H1 (cell line): ENCODE measurements around the gene GDF9. TPM values are rescaled to one million over a fixed set of nuclear protein-coding genes. Genes with fewer than 3 reads are reported as not detected.

ENCODE experiments used
- CTCF ChIA-PET: fragments of 300-600 bp; sonication (Branson Sonifier 250); formaldehyde crosslinking; loops from one replicate; lab custom pipeline; 2021; ENCODE audit not compliant: partially characterized antibody; lab: Charles Lee
- POLR2A ChIA-PET: fragments of 300-600 bp; sonication (Branson Sonifier 250); formaldehyde crosslinking; loops from one replicate; lab custom pipeline; 2021; ENCODE audit warnings: inconsistent platforms; ENCODE audit not compliant: partially characterized antibody; lab: Charles Lee
- DNase-seq, 2 experiments: peaks; one replicate each; pipeline versions ENCODE4 v3.0.0 to v3.0.0-alpha.2; 2010 to 2022; ENCODE audit warnings: low spot score in 2 of 2, low read depth in 1 of 2, mixed read lengths in 1 of 2
- FAIRE-seq: peaks from 2 replicates; lab custom pipeline; 2011; peaks lifted over from hg19 to GRCh38; lab: Jason Lieb, UNC
- H2AFZ ChIP-seq: 2 replicates; pipeline ENCODE4 v1.8.1; 2012; ENCODE audit warnings: low read length, inconsistent platforms
- H2AK5ac ChIP-seq: 2 replicates; pipeline ENCODE4 v1.6.1; 2013; ENCODE audit warnings: low read depth, low read length
- H2BK120ac ChIP-seq: replicated peaks from 2 replicates; pipeline ENCODE3; 2013; ENCODE audit warnings: low read depth, low read length, inconsistent platforms
- H2BK12ac ChIP-seq: 2 replicates; pipeline ENCODE4 v1.6.1; 2013; ENCODE audit warnings: low read depth, low read length
- H2BK15ac ChIP-seq: 2 replicates; pipeline ENCODE4 v1.6.1; 2013; ENCODE audit warnings: low read length
- H2BK20ac ChIP-seq: 2 replicates; pipeline ENCODE4 v1.6.1; 2013; ENCODE audit warnings: low read length
- H2BK5ac ChIP-seq: 2 replicates; pipeline ENCODE4 v1.6.1; 2013; ENCODE audit warnings: low read depth, low read length
- H3K14ac ChIP-seq: 2 replicates; pipeline ENCODE4 v1.6.1; 2013; ENCODE audit warnings: inconsistent platforms; ENCODE audit not compliant: insufficient read length
- H3K18ac ChIP-seq: 2 replicates; pipeline ENCODE4 v1.6.1; 2013; ENCODE audit warnings: low read length; ENCODE audit errors: extremely low read depth
- H3K23ac ChIP-seq: 2 replicates; pipeline ENCODE4 v1.6.1; 2013; ENCODE audit warnings: inconsistent platforms; ENCODE audit not compliant: insufficient read length
- H3K23me2 ChIP-seq: 2 replicates; pipeline ENCODE4 v1.6.1; 2013; ENCODE audit warnings: low read depth, low read length
- H3K27ac ChIP-seq: 2 replicates; pipeline ENCODE4 v1.6.1; 2011; ENCODE audit warnings: low read depth, low read length, inconsistent platforms
- H3K27me3 ChIP-seq, 4 experiments: replicated peaks in 1 of 4; 1 replicate in 1 of 4; 2 replicates in 3 of 4; pipeline versions ENCODE4 v1.6.1 to v1.8.1; 2011 to 2013; ENCODE audit warnings: low read length in 3 of 4, mild to moderate bottlenecking in 3 of 4, inconsistent platforms in 2 of 4, mixed read lengths in 2 of 4, moderate library complexity in 1 of 4; ENCODE audit not compliant: control insufficient read depth in 3 of 4, insufficient read depth in 3 of 4; ENCODE audit errors: extremely low read depth in 1 of 4
- H3K36me3 ChIP-seq, 4 experiments: 2 replicates each; pipeline versions ENCODE4 v1.6.1 to v1.8.1; 2011 to 2013; ENCODE audit warnings: mild to moderate bottlenecking in 4 of 4, low read length in 3 of 4, moderate library complexity in 2 of 4, control low read depth in 1 of 4, inconsistent platforms in 1 of 4; ENCODE audit not compliant: insufficient read depth in 4 of 4, control insufficient read depth in 2 of 4
- H3K4ac ChIP-seq: replicated peaks from 2 replicates; pipeline ENCODE3; 2013; ENCODE audit warnings: low read length, low read depth, mixed read lengths, inconsistent platforms; ENCODE audit not compliant: insufficient read length
- H3K4me1 ChIP-seq, 4 experiments: replicated peaks in 1 of 4; 1 replicate in 1 of 4; 2 replicates in 3 of 4; pipeline versions ENCODE4 v1.6.1 to v1.8.1; 2011 to 2013; ENCODE audit warnings: low read length in 3 of 4, inconsistent platforms in 2 of 4, mixed read lengths in 1 of 4; ENCODE audit not compliant: insufficient read depth in 4 of 4, control insufficient read depth in 3 of 4
- H3K4me2 ChIP-seq, 2 experiments: 2 replicates each; pipeline versions ENCODE4 v1.6.1 to v1.8.1; 2011 to 2013; ENCODE audit warnings: low read depth in 2 of 2, low read length in 2 of 2, control low read depth in 1 of 2, inconsistent platforms in 1 of 2, mild to moderate bottlenecking in 1 of 2; ENCODE audit not compliant: insufficient read depth in 1 of 2
- H3K4me3 ChIP-seq, 4 experiments: fragments of 200-600, 300-600 bp in 1 of 4; sonication (generic), shearing (Covaris generic), sonication (Bioruptor Twin) in 1 of 4; 2 replicates each; pipeline versions ENCODE4 v1.5.1 to v1.8.1; 2011 to 2016; ENCODE audit warnings: low read length in 4 of 4, low read depth in 3 of 4, control low read depth in 2 of 4, inconsistent platforms in 2 of 4, mild to moderate bottlenecking in 2 of 4, mixed read lengths in 1 of 4, moderate library complexity in 1 of 4; ENCODE audit not compliant: insufficient read depth in 2 of 4; ENCODE audit errors: extremely low read depth in 1 of 4
- H3K56ac ChIP-seq: replicated peaks from 2 replicates; pipeline ENCODE3; 2013; ENCODE audit warnings: low read depth, mild to moderate bottlenecking, mixed read lengths, low read length, inconsistent platforms; ENCODE audit not compliant: insufficient read length
- H3K79me1 ChIP-seq: 2 replicates; pipeline ENCODE4 v1.6.1; 2013; ENCODE audit warnings: low read depth, low read length, control low read depth
- H3K79me2 ChIP-seq, 2 experiments: 2 replicates each; pipeline versions ENCODE4 v1.6.1 to v1.8.1; 2012 to 2013; ENCODE audit warnings: low read length in 2 of 2, mild to moderate bottlenecking in 2 of 2, inconsistent platforms in 1 of 2; ENCODE audit not compliant: insufficient read depth in 2 of 2, control insufficient read depth in 1 of 2
- H3K9ac ChIP-seq, 4 experiments: replicated peaks in 1 of 4; 1 replicate in 1 of 4; 2 replicates in 3 of 4; pipeline versions ENCODE4 v1.6.1 to v1.8.1; 2011 to 2013; ENCODE audit warnings: low read depth in 3 of 4, low read length in 3 of 4, control low read depth in 2 of 4, mild to moderate bottlenecking in 2 of 4, moderate library complexity in 2 of 4, inconsistent platforms in 1 of 4; ENCODE audit errors: extremely low read depth in 1 of 4
- H3K9me3 ChIP-seq, 2 experiments: 2 replicates each; pipeline versions ENCODE4 v1.6.1 to v1.8.1; 2012 to 2013; ENCODE audit warnings: mild to moderate bottlenecking in 2 of 2, moderate library complexity in 2 of 2, control low read depth in 1 of 2, inconsistent platforms in 1 of 2, low read depth in 1 of 2, low read length in 1 of 2, mixed read lengths in 1 of 2; ENCODE audit not compliant: insufficient read depth in 2 of 2
- H4K20me1 ChIP-seq, 2 experiments: replicated peaks in 1 of 2; 2 replicates each; pipeline versions ENCODE3 to v1.8.1; 2011 to 2013; ENCODE audit warnings: inconsistent platforms in 2 of 2, low read length in 2 of 2, mild to moderate bottlenecking in 1 of 2; ENCODE audit not compliant: insufficient read depth in 2 of 2, control insufficient read depth in 1 of 2
- H4K5ac ChIP-seq: 2 replicates; pipeline ENCODE4 v1.6.1; 2013; ENCODE audit warnings: low read length, low read depth, mixed read lengths, inconsistent platforms; ENCODE audit not compliant: insufficient read length
- H4K8ac ChIP-seq: 2 replicates; pipeline ENCODE4 v1.8.0; 2013; ENCODE audit warnings: mild to moderate bottlenecking, moderate library complexity, low read length, inconsistent platforms; ENCODE audit not compliant: insufficient read depth; ENCODE audit errors: extremely low read depth
- H4K91ac ChIP-seq: replicated peaks from 2 replicates; pipeline ENCODE3; 2013; ENCODE audit warnings: low read length, mixed read lengths, inconsistent platforms; ENCODE audit not compliant: insufficient read length
- MAX ChIP-seq: IDR thresholded peaks from 2 replicates; pipeline ENCODE4 v1.6.1; 2012; ENCODE audit warnings: inconsistent platforms
- NANOG ChIP-seq: IDR thresholded peaks from 2 replicates; pipeline ENCODE4 v1.6.1; 2011; ENCODE audit warnings: low read length, low read depth, mild to moderate bottlenecking, inconsistent platforms; ENCODE audit not compliant: insufficient read depth, poor library complexity, severe bottlenecking
- POU5F1 ChIP-seq: IDR thresholded peaks from 2 replicates; pipeline ENCODE4 v1.6.1; 2011; ENCODE audit warnings: low read depth, mild to moderate bottlenecking, low read length, moderate library complexity
- RNF2 ChIP-seq: fragments of 200-900, 300-1000 bp; sonication (generic); IDR thresholded peaks from 2 replicates; pipeline ENCODE4 v1.7.1; 2016; ENCODE audit warnings: borderline replicate concordance, low read depth, mild to moderate bottlenecking, antibody characterized with exemption, low read length; ENCODE audit not compliant: poor library complexity, severe bottlenecking; ENCODE audit errors: missing control alignments
- WGBS, 2 experiments: shearing (Covaris generic) in 1 of 2; methylation state at CpG; one replicate each; pipeline versions ENCODE4 v1.1.6 to v1.1.7; 2013 to 2015; ENCODE audit warnings: low lambda C conversion rate in 2 of 2, mixed read lengths in 2 of 2, inconsistent platforms in 1 of 2, low coverage in 1 of 2, missing lambda C conversion rate in 1 of 2; ENCODE audit not compliant: insufficient replicate concordance in 2 of 2, insufficient coverage in 1 of 2, insufficient read length in 1 of 2; ENCODE audit errors: extremely low coverage in 1 of 2, missing lambda C conversion rate in 1 of 2; 5-methylcytosine and 5-hydroxymethylcytosine counted together
- polyA plus RNA-seq, 7 experiments: library from polyadenylated mRNA; depleted of rRNA in 3 of 7; stranded (reverse) in 5 of 7; unstranded in 2 of 7; fragments of >200 nt in 5 of 7; fragments of 200-250 nt in 2 of 7; gene quantifications; 1 replicate in 5 of 7; 2 replicates in 1 of 7; 4 replicates in 1 of 7; pipeline versions ENCODE4 v1.2.1 to v1.2.3, GENCODE V29; 2011 to 2013; ENCODE audit warnings: missing spikeins in 2 of 7, mixed read lengths in 2 of 7
- total RNA-seq: library from RNA; stranded (reverse); fragmentation: NEBNext Ultra II Directional; extraction: Animal tissue kit (Norgen Biotek cat#: 25700); gene quantifications from 2 replicates; pipeline ENCODE4 v1.2.1, GENCODE V29; 2021

Gene GDF9
- total and polyA plus RNA-seq, 2 of the 8 experiments (the other 6 are each of a cell fraction or from before 2014, with no cell fraction given) = 0.14 TPM; not detected in 1

- no peak overlapping the region for H3K27ac ChIP-seq
- H3K79me2 ChIP-seq = no peaks in the 10 kb centered on the region
- H2AFZ ChIP-seq = peak overlapping the region; percentile 64
- H3K56ac ChIP-seq = no peak overlapping the region
- no peaks in the 10 kb centered on the region for H3K4me1 ChIP-seq
- no peak overlapping the region for H2BK20ac ChIP-seq
- H3K4me2 ChIP-seq = no peak overlapping the region
- no peak overlapping the region for H2BK120ac ChIP-seq
- ChIA-PET POLR2A (interaction anchor here (1.7 kb wide), 1 partner anchor 13 kb away, joined by 3 read pairs; no protein-coding TSS in a partner anchor), CTCF (interaction anchor here (2.8 to 25.6 kb wide), 2 partner anchors 9 to 23 kb away, joined by 10 to 465 read pairs; partner anchors contain the start of genes GDF9, LEAP2, SHROOM1 and UQCRQ)
- H2AK5ac ChIP-seq = no peak overlapping the region
- no peak overlapping the region for H3K4ac ChIP-seq
- no peaks in the 10 kb centered on the region for H3K9me3 ChIP-seq
- no peak overlapping the region for H4K91ac ChIP-seq
- H2BK12ac ChIP-seq = no peak overlapping the region
- H3K9ac ChIP-seq = no peak overlapping the region
- no peak overlapping the region for H3K4me3 ChIP-seq
- H4K8ac ChIP-seq = no peak overlapping the region
- H3K79me1 ChIP-seq = no peaks in the 10 kb centered on the region
- H3K14ac ChIP-seq = no peak overlapping the region
- H3K23me2 ChIP-seq = no peaks in the 10 kb centered on the region
- H4K5ac ChIP-seq = no peak overlapping the region
- H3K27me3 ChIP-seq = no peaks in the 10 kb centered on the region
- FAIRE-seq = no peak
- no peak overlapping the region for H2BK5ac ChIP-seq
- H2BK15ac ChIP-seq = no peak overlapping the region
- no peak overlapping the region for H3K18ac ChIP-seq
- 88% methylated on average over 8 of the region's 8 CpGs; no CpG with 5 or more reads in 1 of the 2 experiments for WGBS, 2 experiments
- DNase-seq = no peak
- no peaks in the 10 kb centered on the region for H3K36me3 ChIP-seq
- H3K23ac ChIP-seq = no peak overlapping the region
- H4K20me1 ChIP-seq = no peaks in the 10 kb centered on the region
- no peak for TF ChIP-seq POU5F1
- no peak for TF ChIP-seq NANOG
- no peak for TF ChIP-seq MAX
- no peak for TF ChIP-seq RNF2
Measured at GRCh38 chr5:132839426-132840301, 26.6 kb downstream of the GDF9 start.
